HepG2 (cell line): Measurements from ENCODE around the gene PRPSAP1. TPM values are rescaled to one million over a fixed set of nuclear protein-coding genes. Genes with fewer than 3 reads are reported as not detected.

ENCODE experiments used
- CERS6 ChIP-seq: sonication (generic); formaldehyde crosslinking; IDR thresholded peaks from 2 replicates; pipeline ENCODE4 v1.5.0; 2020; ENCODE audit warnings: missing genetic modification reagents
- FLYWCH1 ChIP-seq: sonication (generic); formaldehyde crosslinking; IDR thresholded peaks from 2 replicates; pipeline ENCODE4 v1.8.1; 2023; ENCODE audit warnings: mild to moderate bottlenecking, missing genetic modification reagents
- FOXA3 ChIP-seq: IDR thresholded peaks from 2 replicates; pipeline ENCODE4 v1.6.1; 2016; ENCODE audit warnings: missing genetic modification reagents, missing compliant biosample characterization
- HNF4A ChIP-seq: sonication (generic); formaldehyde crosslinking; IDR thresholded peaks from 2 replicates; pipeline ENCODE4 v1.4.0; 2020; ENCODE audit warnings: missing genetic modification reagents
- JARID2 ChIP-seq: sonication (generic); formaldehyde crosslinking; IDR thresholded peaks from 2 replicates; pipeline ENCODE4 v1.8.1; 2023; ENCODE audit warnings: missing genetic modification reagents, inconsistent platforms; ENCODE audit not compliant: insufficient replicate concordance
- KMT2B ChIP-seq: IDR thresholded peaks from 2 replicates; pipeline ENCODE4 v1.6.1; 2016; ENCODE audit warnings: missing genetic modification reagents, missing compliant biosample characterization
- MATR3 ChIP-seq: sonication (generic); formaldehyde crosslinking; IDR thresholded peaks from 2 replicates; pipeline ENCODE4 v1.4.0; 2020; ENCODE audit warnings: missing genetic modification reagents
- MAX ChIP-seq: IDR thresholded peaks from 2 replicates; pipeline ENCODE4 v1.6.1; 2012; ENCODE audit warnings: inconsistent platforms
- POLR2AphosphoS5 ChIP-seq: IDR thresholded peaks from 2 replicates; pipeline ENCODE4 v1.6.1; 2012; ENCODE audit warnings: low read depth, low read length
- SRSF1 ChIP-seq: fragments of 200-400 bp; formaldehyde crosslinking; optimal IDR thresholded peaks from 2 replicates; pipeline ENCODE3; 2017; ENCODE audit warnings: mild to moderate bottlenecking, low read depth, low read length, moderate library complexity
- TSC22D2 ChIP-seq: sonication (generic); formaldehyde crosslinking; IDR thresholded peaks from 2 replicates; pipeline ENCODE4 v1.5.1; 2020; ENCODE audit warnings: missing genetic modification reagents, mild to moderate bottlenecking, borderline replicate concordance
- ZC3H13 ChIP-seq: sonication (generic); formaldehyde crosslinking; IDR thresholded peaks from 2 replicates; pipeline ENCODE4 v1.8.1; 2023; ENCODE audit warnings: mild to moderate bottlenecking, missing genetic modification reagents, moderate library complexity
- ZFY ChIP-seq: sonication (generic); formaldehyde crosslinking; IDR thresholded peaks from 2 replicates; pipeline ENCODE4 v1.4.0; 2020; ENCODE audit warnings: missing genetic modification reagents
- ZNF136 ChIP-seq: sonication (generic); formaldehyde crosslinking; IDR thresholded peaks from 2 replicates; pipeline ENCODE4 v1.8.1; 2022; ENCODE audit warnings: low read depth, mild to moderate bottlenecking, moderate library complexity, missing genetic modification reagents
- ZNF180 ChIP-seq: sonication (generic); formaldehyde crosslinking; IDR thresholded peaks from 2 replicates; pipeline ENCODE4 v1.4.0; 2020; ENCODE audit warnings: low read depth, missing genetic modification reagents, borderline replicate concordance
- ZNF235 ChIP-seq: sonication (generic); formaldehyde crosslinking; IDR thresholded peaks from 2 replicates; pipeline ENCODE4 v1.8.1; 2023; ENCODE audit warnings: mild to moderate bottlenecking, missing genetic modification reagents, borderline replicate concordance
- ZNF616 ChIP-seq: sonication (generic); formaldehyde crosslinking; IDR thresholded peaks from 2 replicates; pipeline ENCODE4 v1.5.0; 2020; ENCODE audit warnings: low read depth, mild to moderate bottlenecking, missing genetic modification reagents
- ZNF773 ChIP-seq: sonication (generic); formaldehyde crosslinking; IDR thresholded peaks from 2 replicates; pipeline ENCODE4 v1.4.0; 2020; ENCODE audit warnings: missing genetic modification reagents, borderline replicate concordance
- polyA plus RNA-seq, 8 experiments: library from polyadenylated mRNA; depleted of rRNA in 3 of 8; stranded (reverse) in 7 of 8; unstranded in 1 of 8; fragments of >200 nt; fragmentation: Illumina TruSeq in 4 of 8; extraction: Trizol in 4 of 8; gene quantifications; 2 replicates each; pipeline versions ENCODE4 v1.2.1 to v1.2.3, GENCODE V29; 2011 to 2016; ENCODE audit warnings: low read depth in 4 of 8, missing spikeins in 1 of 8, mixed read lengths in 1 of 8; ENCODE audit not compliant: insufficient read depth in 1 of 8
- total RNA-seq, 5 experiments: library from RNA; depleted of rRNA; stranded (reverse); fragments of >200 nt; fragmentation: Illumina TruSeq; extraction: Trizol; gene quantifications; 2 replicates each; pipeline ENCODE4 v1.2.3, GENCODE V29; 2016; ENCODE audit warnings: low read depth in 1 of 5
- TF ChIP-seq, protein P1 (sequence below): sonication (generic); formaldehyde crosslinking; IDR thresholded peaks from 2 replicates; pipeline ENCODE4 v1.8.1; 2022; ENCODE audit warnings: low read depth, mild to moderate bottlenecking, missing genetic modification reagents
- TF ChIP-seq, protein P2 (sequence below): fragments of 450-650 bp; IDR thresholded peaks from 2 replicates; pipeline ENCODE4 v1.6.1; 2017
- TF ChIP-seq, protein P3 (sequence below): sonication (generic); formaldehyde crosslinking; IDR thresholded peaks from 2 replicates; pipeline ENCODE4 v1.4.0; 2020; ENCODE audit warnings: mild to moderate bottlenecking, missing genetic modification reagents
- TF ChIP-seq, protein P4 (sequence below): sonication (generic); formaldehyde crosslinking; IDR thresholded peaks from 2 replicates; pipeline ENCODE4 v1.4.0; 2020; ENCODE audit warnings: mild to moderate bottlenecking, missing genetic modification reagents

The PRPSAP1 gene
- total and polyA plus RNA-seq, 2 of the 13 experiments (the other 11 are each of a cell fraction or from before 2014, with no cell fraction given): 91.1 to 314 TPM

GRCh38 chr17:76385892-76386786 lies 32.4 kb upstream of the PRPSAP1 start (continued):
- TF ChIP-seq, protein P1, sequence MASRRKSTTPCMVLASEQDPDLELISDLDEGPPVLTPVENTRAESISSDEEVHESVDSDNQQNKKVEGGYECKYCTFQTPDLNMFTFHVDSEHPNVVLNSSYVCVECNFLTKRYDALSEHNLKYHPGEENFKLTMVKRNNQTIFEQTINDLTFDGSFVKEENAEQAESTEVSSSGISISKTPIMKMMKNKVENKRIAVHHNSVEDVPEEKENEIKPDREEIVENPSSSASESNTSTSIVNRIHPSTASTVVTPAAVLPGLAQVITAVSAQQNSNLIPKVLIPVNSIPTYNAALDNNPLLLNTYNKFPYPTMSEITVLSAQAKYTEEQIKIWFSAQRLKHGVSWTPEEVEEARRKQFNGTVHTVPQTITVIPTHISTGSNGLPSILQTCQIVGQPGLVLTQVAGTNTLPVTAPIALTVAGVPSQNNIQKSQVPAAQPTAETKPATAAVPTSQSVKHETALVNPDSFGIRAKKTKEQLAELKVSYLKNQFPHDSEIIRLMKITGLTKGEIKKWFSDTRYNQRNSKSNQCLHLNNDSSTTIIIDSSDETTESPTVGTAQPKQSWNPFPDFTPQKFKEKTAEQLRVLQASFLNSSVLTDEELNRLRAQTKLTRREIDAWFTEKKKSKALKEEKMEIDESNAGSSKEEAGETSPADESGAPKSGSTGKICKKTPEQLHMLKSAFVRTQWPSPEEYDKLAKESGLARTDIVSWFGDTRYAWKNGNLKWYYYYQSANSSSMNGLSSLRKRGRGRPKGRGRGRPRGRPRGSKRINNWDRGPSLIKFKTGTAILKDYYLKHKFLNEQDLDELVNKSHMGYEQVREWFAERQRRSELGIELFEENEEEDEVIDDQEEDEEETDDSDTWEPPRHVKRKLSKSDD (CRISPR knock-in tag): peak; percentile 78
- TF ChIP-seq, protein P2, sequence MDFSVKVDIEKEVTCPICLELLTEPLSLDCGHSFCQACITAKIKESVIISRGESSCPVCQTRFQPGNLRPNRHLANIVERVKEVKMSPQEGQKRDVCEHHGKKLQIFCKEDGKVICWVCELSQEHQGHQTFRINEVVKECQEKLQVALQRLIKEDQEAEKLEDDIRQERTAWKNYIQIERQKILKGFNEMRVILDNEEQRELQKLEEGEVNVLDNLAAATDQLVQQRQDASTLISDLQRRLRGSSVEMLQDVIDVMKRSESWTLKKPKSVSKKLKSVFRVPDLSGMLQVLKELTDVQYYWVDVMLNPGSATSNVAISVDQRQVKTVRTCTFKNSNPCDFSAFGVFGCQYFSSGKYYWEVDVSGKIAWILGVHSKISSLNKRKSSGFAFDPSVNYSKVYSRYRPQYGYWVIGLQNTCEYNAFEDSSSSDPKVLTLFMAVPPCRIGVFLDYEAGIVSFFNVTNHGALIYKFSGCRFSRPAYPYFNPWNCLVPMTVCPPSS: no peak
- TF ChIP-seq MAX (peak; percentile 99), ZFY (CRISPR knock-in tag) (peak; percentile 96), JARID2 (peak; percentile 85), FLYWCH1 (peak; percentile 86), HNF4A (peak; percentile 66), MATR3 (CRISPR knock-in tag) (no peak; the same call in 1 of the 2 replicates), TSC22D2 (CRISPR knock-in tag) (peak; percentile 89), FOXA3 (CRISPR knock-in tag) (peak; percentile 70), ZNF616 (peak; percentile 98), ZNF180 (CRISPR knock-in tag) (peak; percentile 94; the same call in 1 of the 2 replicates), ZC3H13 (CRISPR knock-in tag) (peak; percentile 82; the same call in 1 of the 2 replicates), ZNF235 (CRISPR knock-in tag) (peak; percentile 51; the same call in 1 of the 2 replicates), SRSF1 (peak; percentile 96), KMT2B (CRISPR knock-in tag) (peak; percentile 88), ZNF773 (CRISPR knock-in tag) (peak; percentile 99), POLR2AphosphoS5 (no peak), CERS6 (CRISPR knock-in tag) (peak; percentile 99), ZNF136 (CRISPR knock-in tag) (peak; percentile 90)
- TF ChIP-seq, protein P3, sequence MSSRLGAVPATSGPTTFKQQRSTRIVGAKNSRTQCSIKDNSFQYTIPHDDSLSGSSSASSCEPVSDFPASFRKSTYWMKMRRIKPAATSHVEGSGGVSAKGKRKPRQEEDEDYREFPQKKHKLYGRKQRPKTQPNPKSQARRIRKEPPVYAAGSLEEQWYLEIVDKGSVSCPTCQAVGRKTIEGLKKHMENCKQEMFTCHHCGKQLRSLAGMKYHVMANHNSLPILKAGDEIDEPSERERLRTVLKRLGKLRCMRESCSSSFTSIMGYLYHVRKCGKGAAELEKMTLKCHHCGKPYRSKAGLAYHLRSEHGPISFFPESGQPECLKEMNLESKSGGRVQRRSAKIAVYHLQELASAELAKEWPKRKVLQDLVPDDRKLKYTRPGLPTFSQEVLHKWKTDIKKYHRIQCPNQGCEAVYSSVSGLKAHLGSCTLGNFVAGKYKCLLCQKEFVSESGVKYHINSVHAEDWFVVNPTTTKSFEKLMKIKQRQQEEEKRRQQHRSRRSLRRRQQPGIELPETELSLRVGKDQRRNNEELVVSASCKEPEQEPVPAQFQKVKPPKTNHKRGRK (CRISPR knock-in tag): no peak; the same call in 1 of the 2 replicates
- TF ChIP-seq, protein P4, sequence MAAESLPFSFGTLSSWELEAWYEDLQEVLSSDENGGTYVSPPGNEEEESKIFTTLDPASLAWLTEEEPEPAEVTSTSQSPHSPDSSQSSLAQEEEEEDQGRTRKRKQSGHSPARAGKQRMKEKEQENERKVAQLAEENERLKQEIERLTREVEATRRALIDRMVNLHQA: no peak
